Measurements from ENCODE around the gene RILPL1.
"Not testable (repeated sequence)": the region's sequence is repeated elsewhere in the genome, so short reads cannot be mapped to it uniquely, and the experiment has no call there.

Gene RILPL1

DNA sequence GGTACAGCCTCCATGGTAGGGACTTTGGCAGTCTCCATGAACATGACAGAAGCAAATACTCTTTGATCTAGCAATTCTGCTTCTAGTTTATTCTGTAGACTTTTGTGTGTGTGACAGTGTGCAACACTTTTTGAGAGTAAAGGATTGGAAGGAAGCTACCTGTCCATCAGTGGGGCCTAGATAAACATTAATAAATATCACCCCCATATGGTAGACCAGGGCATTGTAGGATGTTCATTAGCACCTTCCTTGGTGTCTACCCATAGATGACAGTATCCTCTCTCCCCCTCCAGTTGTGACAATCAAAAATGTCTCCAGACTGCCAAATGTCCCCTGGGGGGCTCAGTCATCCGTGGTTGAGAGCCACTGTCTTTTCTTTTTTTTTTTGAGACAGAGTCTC lies 64.7 kb downstream of the RILPL1 start:
- no peak for DNase-seq (ENCODE audit: low spot score)

DNA sequence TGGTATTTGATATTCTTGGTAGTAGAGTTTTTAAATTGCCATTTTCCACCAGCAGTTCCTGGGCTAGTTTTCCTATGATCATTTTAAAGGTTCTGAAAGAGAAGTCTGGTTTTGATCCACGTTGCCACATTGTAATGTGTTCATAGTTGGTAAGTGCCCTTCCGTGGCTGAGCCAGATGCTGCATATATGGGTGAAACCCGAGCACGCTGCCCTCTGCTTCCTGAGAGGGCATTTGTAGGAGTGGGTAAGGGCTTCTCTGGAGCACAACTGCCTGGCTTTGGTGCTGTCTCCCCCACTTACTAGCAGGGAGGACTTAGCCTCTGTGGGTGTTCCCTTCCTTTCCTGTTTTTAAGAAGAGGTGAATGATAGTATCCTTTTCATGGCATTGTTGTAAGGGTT lies 68.4 kb downstream of the RILPL1 start:
- DNase-seq (ENCODE audit: low spot score): no peak

DNA sequence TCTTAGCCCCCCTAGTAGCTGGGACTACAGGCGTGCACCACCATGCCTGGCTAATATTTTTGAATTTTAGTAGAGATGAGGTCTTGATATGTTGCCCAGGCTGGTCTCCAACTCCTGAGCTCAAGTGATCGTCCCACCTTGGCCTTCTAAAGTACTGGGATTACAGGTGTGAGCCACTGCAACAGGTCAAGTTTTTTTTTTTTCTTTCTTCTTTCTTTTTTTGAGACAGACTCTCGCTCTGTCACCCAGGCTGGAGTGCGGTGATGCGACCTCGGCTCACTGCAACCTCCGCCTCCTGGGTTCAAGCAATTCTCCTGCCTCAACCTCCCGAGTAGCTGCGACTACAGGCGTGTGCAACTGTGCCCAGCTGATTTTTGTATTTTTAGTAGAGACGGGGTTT lies 70.3 kb downstream of the RILPL1 start:
- DNase-seq (ENCODE audit: low spot score): not testable (repeated sequence)

DNA sequence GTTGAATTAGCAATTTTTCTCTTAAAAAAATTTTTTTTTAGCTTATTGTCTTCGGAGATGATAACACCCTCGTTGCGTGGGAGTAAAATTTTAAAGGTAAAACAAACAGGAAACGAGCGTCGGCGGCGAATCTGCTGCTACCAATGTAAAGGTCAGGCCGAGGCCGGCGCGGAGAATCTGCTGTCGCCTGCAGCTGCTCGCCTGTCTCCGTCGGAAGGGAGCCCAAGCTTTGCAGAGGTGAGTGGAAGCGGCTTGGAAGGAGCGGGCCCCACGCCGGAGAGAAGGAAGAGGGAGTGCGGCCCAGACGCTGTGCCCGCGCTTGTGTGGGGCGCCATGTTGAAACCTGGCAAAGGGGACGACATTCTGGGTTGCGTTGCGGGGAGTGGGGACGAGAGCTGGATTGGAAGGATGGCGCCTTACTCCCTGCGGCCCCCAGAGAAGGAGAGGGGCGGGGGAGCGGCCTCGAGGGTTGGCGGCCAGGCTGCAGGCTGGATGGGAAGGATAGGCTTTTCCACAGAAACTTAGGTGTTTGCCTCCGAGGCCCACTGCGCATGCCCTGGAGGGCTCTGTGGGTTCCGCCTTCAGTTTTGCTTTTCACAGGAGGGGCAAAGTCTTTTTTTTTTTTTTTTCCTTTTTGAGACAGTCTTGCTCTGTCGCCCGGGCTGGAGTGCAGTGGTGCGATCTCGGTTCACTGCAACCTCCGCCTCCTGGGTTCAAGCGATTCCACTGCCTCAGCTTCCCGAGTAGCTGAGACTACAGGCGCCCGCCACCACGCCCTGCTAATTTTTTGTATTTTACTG lies 75.3 kb downstream of the RILPL1 start, which contains the start of gene SNRNP35:
TSS of gene SNRNP35 (plus strand) at position 160 of the 800 bp plus-strand sequence. CDS start 7,402 bp downstream, outside the sequence.
- DNase-seq (ENCODE audit: low spot score): peak; percentile 94

DNA sequence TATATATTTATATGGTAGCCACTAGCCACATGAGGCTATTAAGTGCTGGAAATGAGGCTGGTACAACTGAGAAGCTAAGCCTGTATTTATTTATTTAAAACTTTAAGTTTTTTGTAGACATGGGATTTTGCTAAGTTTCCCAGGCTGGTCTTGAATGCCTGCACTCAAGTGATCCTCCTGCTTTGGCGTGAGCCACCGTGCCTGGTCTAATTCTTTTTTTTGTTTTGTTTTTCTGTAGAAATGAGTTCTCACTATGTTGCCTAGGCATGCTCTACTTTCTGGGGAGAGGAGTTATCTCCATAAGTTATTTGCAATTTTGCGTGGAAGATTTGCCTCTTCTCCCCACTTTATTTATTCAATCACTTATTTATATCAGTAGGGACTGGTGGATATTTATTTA lies 80.4 kb downstream of the RILPL1 start:
- DNase-seq (ENCODE audit: low spot score): peak; percentile 39

DNA sequence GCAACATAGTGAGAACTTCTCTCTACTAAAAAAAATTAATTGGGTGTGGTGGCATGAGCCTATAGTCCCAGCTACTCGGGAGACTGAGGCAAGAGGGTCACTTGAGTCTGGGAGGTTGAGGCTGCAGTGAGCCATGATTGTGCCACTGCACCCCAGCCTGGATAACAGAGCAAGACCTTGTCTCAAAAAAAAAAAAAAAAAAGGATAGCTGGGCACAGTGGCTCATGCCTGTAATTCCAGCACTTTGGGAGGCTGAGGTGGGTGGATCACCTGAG lies 81.3 kb downstream of the RILPL1 start:
- not testable (repeated sequence) for DNase-seq (ENCODE audit: low spot score)

DNA sequence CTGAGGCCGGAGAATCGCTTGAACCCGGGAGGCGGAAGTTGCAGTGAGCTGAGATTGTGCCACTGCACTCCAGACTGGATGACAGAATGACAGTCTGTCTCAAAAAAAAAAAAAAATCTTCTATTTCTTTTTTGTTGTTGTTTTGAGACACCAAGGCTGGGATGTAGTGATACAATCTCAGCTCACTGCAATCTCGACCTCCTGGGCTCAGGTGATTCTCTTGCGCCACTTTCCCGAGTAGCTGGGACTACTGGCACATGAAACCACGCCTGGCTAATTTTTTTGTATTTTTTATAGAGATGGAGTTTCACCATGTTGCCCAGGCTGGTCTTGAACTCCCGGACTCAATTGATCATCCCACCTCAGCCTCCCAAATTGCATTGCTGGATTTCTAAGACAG lies 82.9 kb downstream of the RILPL1 start:
- DNase-seq (ENCODE audit: low spot score): no peak

DNA sequence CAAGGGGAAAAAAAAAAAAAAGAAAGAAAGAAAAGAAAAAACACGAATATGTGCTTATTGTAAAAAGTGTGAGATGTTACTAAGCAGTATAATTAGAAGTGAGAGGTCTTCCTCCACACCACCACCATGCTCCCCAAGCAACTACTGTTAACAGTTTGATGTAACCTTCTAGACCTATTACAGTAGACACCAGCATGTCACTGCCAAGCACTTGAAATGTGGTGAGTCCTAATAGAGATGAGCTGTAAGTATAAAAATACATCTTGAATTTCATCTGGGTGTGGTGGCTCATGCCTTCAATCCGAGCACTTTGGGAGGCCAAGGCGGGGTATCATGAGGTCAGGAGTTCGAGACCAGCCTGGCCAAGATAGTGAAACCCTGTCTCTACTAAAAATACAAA lies 83.7 kb downstream of the RILPL1 start:
- no peak for DNase-seq (ENCODE audit: low spot score)

DNA sequence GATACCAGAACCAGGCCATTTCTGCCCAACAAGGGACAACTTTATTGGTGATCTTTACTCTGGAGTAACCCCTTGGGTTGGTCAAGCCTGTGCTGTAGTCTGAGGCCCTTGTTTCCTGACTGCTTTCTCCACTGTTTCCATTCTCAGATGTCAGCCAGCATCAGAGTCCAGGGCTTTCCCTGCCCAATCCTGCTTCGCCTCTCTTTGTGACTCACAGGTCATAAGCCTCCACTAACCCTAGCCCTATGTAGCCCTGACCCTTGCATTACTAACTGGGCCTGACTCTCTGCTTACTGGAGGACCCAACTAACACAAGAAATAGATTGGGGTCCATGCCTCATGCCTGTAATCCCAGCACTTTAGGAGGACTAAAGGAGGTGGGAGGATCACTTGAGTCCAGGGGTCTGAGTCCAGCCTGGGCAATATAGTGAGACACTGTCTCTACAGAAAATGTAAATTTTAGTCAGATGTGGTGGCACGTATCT lies 84.2 kb downstream of the RILPL1 start:
- no peak for DNase-seq (ENCODE audit: low spot score)

DNA sequence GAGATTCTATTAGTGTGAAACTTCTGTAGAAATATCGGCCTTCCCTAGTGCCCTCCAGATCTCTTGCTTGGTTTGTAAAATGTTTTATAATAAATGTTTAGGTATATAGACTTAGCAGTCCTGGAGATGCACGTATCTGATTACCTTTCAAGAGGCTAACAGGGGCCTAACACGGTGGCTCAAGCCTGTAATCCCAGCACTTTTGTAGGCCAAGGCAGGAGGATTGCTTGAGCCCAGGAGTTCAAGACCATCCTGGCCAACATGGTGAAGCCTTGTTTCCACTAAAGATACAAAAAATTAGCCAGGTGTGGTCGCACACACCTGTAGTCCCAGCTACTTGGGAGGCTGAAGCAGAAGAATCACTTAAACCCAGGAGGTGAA lies 87.2 kb downstream of the RILPL1 start:
- DNase-seq (ENCODE audit: low spot score): no peak

DNA sequence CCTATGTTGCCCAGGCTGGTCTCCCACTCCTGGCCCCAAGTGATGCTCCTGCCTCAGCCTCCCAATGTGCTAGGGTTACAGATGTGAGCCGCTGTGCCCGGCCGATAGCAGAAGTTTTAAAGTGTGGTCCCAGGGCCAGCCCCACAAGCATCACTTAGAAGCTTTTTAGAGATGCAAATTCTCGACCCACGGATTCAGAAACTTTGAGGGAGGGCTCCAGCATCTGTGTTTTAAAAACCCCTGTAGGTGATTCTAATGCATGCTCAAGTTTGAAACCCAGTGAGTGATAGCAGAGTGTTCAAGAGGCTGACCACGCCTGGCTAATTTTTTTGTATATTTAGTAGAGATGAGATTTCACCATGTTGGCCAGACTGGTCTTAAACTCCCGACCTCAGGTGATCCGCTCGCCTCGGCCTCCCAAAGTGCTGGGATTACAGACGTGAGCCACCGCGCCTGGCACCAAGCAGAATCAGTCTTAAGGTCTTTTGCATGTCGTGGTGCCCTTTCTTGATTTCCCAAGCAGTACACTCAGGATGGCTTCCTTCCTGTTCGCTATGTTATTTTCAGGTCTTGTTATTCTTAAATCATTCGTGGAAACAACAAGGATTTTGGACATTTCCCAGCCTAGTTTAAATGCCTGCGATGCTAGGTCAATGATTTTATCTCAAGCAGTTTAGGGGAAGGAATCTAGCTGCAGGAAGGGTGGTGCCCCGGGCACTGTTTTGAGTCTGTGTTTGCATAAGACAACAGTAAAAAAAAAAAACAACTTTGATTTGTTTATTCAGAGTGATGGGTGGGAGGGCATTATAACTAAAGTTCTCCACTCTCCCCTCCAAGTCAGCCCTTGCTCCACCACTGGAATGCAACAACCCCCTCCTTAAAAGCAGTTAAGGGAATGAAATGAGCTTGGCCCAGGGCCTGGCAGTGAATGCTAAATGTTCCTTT lies 87.9 kb downstream of the RILPL1 start:
- DNase-seq (ENCODE audit: low spot score): no peak

DNA sequence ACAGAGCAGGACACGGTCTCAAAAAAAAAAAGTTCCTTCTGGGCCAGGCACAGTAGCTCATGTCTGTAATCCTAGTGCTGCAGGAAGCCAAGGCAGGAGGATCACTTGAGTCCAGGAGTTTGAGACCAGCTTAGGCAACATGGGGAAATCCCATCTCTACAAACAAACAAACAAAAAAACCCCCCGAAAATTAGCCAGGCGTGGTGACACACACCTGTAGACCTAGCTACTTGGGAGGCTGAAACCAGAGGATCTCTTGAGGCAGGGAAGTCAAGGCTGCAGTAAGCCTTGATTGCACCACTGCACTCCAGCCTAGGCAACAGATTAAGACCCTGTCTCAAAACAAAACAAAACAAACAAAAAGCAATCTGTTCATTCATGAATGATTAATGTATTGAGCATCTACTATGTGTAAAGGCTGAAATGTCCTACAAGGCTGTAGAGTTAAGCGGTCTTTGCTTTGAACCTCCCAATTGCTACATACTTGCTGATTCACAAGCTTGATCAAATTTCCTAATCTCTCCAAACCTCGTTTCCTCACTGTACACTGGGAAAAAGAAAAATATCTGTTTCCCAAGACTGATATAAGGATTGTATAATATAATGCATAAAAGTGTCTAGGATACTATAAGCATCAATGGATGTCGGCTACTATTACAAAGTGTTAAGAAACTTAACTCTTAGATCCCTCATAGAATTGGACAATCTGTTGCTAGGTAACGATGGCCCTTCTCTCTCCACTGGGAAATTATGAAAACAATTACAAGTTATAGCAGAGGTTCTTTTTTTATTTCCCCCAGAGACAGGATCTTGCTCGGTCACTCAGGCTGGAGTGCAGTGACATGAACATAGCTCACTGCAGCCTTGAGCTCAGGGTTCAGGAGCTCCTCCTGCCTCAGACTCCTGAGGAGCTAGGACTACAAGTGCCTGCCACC lies 89.2 kb downstream of the RILPL1 start:
- no peak for DNase-seq (ENCODE audit: low spot score)

DNA sequence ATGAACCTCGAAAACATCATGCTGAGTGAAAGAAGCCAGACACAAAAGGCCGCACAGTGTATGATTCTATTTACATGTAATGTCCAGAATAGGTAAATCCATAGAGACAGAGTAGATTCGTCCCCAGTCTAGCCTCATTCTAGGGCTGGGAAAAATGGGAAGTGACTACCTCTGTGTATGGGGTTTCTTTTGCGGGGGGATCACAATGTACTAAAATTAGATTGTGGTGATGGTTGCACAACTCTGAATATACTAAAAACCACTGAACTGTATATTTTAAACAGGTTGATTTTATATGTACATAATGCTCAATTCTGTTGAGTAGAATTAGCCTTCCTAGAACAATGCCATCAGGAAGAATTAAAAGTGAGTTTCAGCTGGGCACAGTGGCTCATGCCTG lies 90.7 kb downstream of the RILPL1 start:
- DNase-seq (ENCODE audit: low spot score): no peak

DNA sequence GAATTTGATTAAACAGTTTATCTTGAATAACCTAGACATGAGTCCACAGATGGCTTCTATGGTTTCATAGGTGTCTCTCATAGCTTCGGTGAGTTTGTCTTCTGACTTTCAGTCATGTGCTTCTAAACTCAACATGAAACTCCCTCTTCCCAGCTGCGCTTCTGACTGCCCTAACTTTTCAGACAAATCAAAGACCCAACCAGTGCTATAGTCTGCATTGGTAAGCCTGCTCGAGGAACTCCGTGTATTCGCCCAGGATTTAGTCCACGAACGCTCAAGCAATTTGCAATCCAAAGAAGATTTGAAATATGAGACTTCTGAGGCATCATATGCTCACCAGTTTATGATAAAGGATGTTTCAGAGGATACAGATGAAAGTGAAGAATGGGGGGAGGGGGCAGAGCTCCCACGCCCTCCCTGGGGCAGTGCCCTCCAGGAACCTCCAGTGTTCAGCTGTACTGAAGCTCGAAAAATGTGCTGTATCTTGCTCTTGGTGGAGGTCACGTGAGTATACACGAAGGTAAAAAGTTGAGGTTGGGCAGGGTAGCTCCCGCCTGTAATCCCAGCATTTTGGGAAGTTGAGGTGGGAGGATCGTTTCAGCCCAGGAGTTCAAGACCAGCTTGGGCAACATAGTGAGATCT lies 91.9 kb downstream of the RILPL1 start:
- DNase-seq (ENCODE audit: low spot score): no peak

DNA sequence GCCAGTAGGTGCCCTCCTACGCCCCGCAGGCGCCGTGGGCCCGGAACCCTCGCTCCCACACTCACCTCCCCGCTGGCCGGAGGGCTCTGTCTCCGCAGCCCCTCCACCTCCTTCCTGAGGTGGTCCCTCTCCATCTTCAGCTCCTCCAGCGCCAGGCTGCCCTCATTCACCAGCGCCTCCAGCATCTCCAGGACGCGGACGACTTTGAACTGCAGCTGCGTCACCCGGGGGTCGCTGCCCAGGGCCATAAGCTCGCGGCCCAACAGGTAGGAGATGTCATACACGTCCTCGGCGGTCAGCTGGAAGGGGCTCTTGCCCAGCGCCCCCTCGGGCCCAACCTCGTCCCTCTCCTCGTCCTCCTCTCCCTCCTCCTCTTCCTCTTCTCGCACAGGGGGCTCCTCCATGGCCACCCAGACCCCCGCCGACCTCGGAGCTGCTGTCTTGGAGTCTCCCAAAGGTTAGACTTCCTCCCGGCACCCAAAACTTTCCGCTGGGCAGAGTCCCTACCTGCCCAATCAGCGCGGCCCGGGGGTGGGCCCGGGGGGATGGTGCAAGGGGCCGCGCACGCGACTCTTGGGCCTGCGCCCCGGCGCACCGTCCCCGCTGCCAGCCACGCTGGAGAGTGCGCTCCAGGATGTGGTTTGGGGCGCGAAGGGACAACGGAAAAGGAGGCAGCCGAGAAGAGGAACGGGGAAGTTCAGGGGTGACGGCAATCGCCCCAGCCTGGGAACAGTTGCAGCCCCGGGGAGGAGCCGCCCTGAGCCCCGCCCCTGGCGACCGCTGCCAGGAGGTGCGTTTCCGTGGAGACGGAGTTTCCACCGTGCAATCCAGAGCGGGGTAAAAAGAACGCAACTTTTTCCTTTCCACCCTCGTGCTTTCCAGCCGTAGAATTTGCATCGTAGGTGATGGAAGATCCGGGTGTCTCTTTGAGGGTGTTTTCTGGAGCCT lies 97.2 kb downstream of the RILPL1 start, which contains the start of gene RILPL2:
TSS of gene RILPL2 (minus strand) at position 668 of the 948 bp plus-strand sequence. CDS start at position 404, 264 bp downstream.
- peak; percentile 66 for DNase-seq (ENCODE audit: low spot score)

DNA sequence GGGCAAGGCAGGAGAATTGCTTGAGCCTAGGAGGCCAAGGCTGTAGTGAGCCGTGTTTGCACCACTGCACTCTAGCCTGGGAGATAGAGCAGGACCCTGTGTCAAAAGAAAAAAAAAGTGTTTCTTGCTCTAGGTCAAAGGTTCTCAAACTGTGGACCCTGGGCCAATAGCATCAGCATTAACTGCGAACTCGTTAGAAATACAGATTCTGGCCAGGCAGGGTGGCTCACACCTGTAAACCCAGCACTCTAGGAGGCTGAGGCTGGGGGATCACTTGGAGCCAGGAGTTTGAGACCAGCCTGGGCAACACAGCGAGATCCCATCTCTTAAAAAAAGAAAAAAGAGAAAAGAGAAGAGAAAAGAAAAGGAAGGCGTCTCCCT lies 97.9 kb downstream of the RILPL1 start:
- no peak for DNase-seq (ENCODE audit: low spot score)

DNA sequence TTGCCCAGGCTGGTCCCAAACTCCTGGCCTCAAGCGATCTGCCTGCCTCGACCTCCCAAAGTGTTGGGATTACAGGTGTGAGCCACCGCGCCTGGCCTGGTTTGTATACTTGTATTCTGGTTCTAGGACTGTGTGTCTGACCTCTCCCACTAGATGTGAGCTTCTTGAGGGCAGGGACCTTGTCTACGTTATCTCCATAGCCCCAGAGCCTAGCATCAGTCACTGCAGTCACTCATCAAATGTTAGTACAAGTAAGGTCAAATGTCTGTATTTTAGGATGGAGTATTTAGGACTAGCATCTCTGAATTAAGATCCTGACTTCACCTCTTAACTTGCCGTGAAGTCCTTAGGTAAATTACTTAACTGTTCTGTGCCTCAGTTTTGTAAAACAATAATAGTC lies 99.9 kb downstream of the RILPL1 start:
- no peak for DNase-seq (ENCODE audit: low spot score)

DNA sequence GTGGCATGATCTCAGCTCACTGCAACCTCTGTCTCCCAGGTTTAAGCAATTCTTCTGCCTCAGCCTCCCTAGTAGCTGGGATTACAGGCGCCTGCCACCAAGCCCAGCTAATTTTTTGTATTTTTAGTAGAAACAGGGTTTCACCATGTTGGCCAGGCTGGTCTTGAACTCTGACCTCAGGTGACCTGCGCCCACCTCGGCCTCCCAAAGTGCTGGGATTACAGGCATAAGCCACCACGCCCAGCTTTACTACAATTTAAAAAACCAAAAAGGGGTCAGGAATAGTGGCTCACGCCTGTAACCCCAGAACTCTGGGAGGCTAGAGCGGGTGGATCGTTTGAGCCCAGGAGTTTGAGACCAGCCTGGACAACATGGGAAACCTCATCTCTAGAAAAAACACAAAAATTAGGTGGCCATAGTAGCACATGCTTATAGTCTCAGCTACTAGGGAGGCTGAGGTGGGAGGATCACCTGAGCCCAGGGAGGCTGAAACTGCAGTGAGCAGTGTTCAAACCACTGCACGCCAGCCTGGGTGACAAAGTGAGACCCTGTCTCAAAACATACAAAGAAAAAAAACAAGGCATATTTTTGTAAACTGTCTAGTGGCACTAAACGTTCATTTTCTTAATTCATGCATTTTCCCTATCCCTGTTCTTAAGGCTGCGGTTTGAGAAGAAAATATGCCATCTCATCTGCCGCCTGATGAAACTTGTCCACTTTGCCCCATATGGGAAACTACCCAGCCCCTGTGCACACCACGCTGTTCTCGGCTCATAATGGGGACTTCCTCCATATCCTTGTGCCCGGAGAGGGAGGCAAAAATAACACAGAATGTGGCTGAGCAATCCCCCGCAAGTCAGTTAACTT lies 101.3 kb downstream of the RILPL1 start:
- not testable (repeated sequence) for DNase-seq (ENCODE audit: low spot score)

DNA sequence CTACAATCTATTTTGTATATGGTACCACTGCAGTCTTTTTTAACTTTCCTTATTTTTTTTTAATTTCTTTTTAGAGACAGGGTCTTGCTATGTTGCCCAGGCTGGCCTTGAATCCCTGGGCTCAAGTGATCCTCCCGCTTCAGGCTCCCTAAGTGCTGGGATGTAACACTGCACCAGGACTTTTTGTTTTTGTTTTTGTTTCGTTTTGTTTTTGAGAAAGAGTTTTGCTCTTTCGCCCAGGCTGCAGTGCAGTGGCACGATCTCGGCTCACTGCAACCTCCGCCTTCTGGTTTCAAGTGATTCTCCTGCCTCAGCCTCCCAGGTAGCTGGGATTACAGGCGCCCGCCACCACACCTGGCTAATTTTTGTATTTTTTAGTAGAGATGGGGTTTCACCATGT lies 104.4 kb downstream of the RILPL1 start:
- DNase-seq (ENCODE audit: low spot score): not testable (repeated sequence)
